ENCODE data around the gene FAM181A. TPM values are rescaled to one million over a fixed set of nuclear protein-coding genes. Genes with fewer than 3 reads are reported as not detected.

FAM181A gene
- total and polyA plus RNA-seq, 10 of the 15 experiments (the other 5 are each of a cell fraction or from before 2014, with no cell fraction given), result not detected

GRCh38 chr14:93895023-93895604 lies 32.0 kb upstream of the FAM181A start (continued):
- TF ChIP-seq ZBTB40 (IDR thresholded peaks at IDR 0.05; ENCODE audit: borderline replicate concordance) (no peak), IRF3 (IDR thresholded peaks at IDR 0.05) (no peak), ESRRA (IDR thresholded peaks at IDR 0.05; ENCODE audit: low read length) (no peak), CUX1 (IDR thresholded peaks at IDR 0.05; ENCODE audit: insufficient replicate concordance, low read depth, low read length) (no peak), SMAD1 (IDR thresholded peaks at IDR 0.05; ENCODE audit: low read depth, partially characterized antibody) (no peak), SMC3 (IDR thresholded peaks at IDR 0.05; ENCODE audit: borderline replicate concordance, low read length) (no peak), ZBTB11 (CRISPR knock-in tag; IDR thresholded peaks at IDR 0.05) (no peak), BMI1 (IDR thresholded peaks at IDR 0.05; ENCODE audit: borderline replicate concordance) (no peak)
